HepG2 (cell line): ENCODE measurements around the gene TMEM134. TPM values are rescaled to one million over a fixed set of nuclear protein-coding genes. Genes with fewer than 3 reads are reported as not detected.
A peak's percentile ranks its signal among the peaks of the same experiment; 100 is the strongest.

Experiments used
- FOXK2 ChIP-seq: fragments of 450-650 bp; IDR thresholded peaks from 2 replicates; pipeline ENCODE4 v1.6.1; 2016
- GATAD2A ChIP-seq: IDR thresholded peaks from 2 replicates; pipeline ENCODE4 v1.6.1; 2016
- NFKB2 ChIP-seq: sonication (generic); formaldehyde crosslinking; IDR thresholded peaks from 2 replicates; pipeline ENCODE4 v1.4.0; 2020; ENCODE audit warnings: missing genetic modification reagents, borderline replicate concordance
- PITX1 ChIP-seq: sonication (generic); formaldehyde crosslinking; IDR thresholded peaks from 2 replicates; pipeline ENCODE4 v1.5.1; 2020; ENCODE audit warnings: mild to moderate bottlenecking, missing genetic modification reagents
- ZNF136 ChIP-seq: sonication (generic); formaldehyde crosslinking; IDR thresholded peaks from 2 replicates; pipeline ENCODE4 v1.8.1; 2022; ENCODE audit warnings: low read depth, mild to moderate bottlenecking, moderate library complexity, missing genetic modification reagents
- ZNF44 ChIP-seq: sonication (generic); formaldehyde crosslinking; IDR thresholded peaks from 2 replicates; pipeline ENCODE4 v1.5.1; 2020; ENCODE audit warnings: mild to moderate bottlenecking, missing genetic modification reagents
- ZNF629 ChIP-seq: sonication (generic); formaldehyde crosslinking; conservative IDR thresholded peaks from 2 replicates; pipeline ENCODE4 v1.5.0; 2020; ENCODE audit warnings: missing genetic modification reagents
- ZNF713 ChIP-seq: sonication (generic); formaldehyde crosslinking; IDR thresholded peaks from 2 replicates; pipeline ENCODE4 v1.4.0; 2020; ENCODE audit warnings: mild to moderate bottlenecking, missing genetic modification reagents
- polyA plus RNA-seq, 8 experiments: library from polyadenylated mRNA; depleted of rRNA in 3 of 8; stranded (reverse) in 7 of 8; unstranded in 1 of 8; fragments of >200 nt; fragmentation: Illumina TruSeq in 4 of 8; extraction: Trizol in 4 of 8; gene quantifications; 2 replicates each; pipeline versions ENCODE4 v1.2.1 to v1.2.3, GENCODE V29; 2011 to 2016; ENCODE audit warnings: low read depth in 4 of 8, missing spikeins in 1 of 8, mixed read lengths in 1 of 8; ENCODE audit not compliant: insufficient read depth in 1 of 8
- total RNA-seq, 5 experiments: library from RNA; depleted of rRNA; stranded (reverse); fragments of >200 nt; fragmentation: Illumina TruSeq; extraction: Trizol; gene quantifications; 2 replicates each; pipeline ENCODE4 v1.2.3, GENCODE V29; 2016; ENCODE audit warnings: low read depth in 1 of 5
- TF ChIP-seq, protein P1 (sequence below): sonication (generic); formaldehyde crosslinking; IDR thresholded peaks from 2 replicates; pipeline ENCODE4 v1.4.0; 2020; ENCODE audit warnings: missing genetic modification reagents
- TF ChIP-seq, protein P2 (sequence below): sonication (generic); formaldehyde crosslinking; IDR thresholded peaks from 2 replicates; pipeline ENCODE4 v1.4.0; 2020; ENCODE audit warnings: missing genetic modification reagents, mild to moderate bottlenecking, borderline replicate concordance
- TF ChIP-seq, protein P3 (sequence below): sonication (generic); formaldehyde crosslinking; IDR thresholded peaks from one replicate; pipeline ENCODE4 v1.5.1; 2020; ENCODE audit warnings: mild to moderate bottlenecking, missing genetic modification reagents; ENCODE audit errors: not compliant biosample characterization
- TF ChIP-seq, protein P4 (sequence below): sonication (generic); formaldehyde crosslinking; conservative IDR thresholded peaks from 2 replicates; pipeline ENCODE4 v1.8.0; 2022; ENCODE audit warnings: low read depth, missing genetic modification reagents

Gene TMEM134
- total and polyA plus RNA-seq, 2 of the 13 experiments (the other 11 are each of a cell fraction or from before 2014, with no cell fraction given) = 6.9 to 26.9 TPM

DNA sequence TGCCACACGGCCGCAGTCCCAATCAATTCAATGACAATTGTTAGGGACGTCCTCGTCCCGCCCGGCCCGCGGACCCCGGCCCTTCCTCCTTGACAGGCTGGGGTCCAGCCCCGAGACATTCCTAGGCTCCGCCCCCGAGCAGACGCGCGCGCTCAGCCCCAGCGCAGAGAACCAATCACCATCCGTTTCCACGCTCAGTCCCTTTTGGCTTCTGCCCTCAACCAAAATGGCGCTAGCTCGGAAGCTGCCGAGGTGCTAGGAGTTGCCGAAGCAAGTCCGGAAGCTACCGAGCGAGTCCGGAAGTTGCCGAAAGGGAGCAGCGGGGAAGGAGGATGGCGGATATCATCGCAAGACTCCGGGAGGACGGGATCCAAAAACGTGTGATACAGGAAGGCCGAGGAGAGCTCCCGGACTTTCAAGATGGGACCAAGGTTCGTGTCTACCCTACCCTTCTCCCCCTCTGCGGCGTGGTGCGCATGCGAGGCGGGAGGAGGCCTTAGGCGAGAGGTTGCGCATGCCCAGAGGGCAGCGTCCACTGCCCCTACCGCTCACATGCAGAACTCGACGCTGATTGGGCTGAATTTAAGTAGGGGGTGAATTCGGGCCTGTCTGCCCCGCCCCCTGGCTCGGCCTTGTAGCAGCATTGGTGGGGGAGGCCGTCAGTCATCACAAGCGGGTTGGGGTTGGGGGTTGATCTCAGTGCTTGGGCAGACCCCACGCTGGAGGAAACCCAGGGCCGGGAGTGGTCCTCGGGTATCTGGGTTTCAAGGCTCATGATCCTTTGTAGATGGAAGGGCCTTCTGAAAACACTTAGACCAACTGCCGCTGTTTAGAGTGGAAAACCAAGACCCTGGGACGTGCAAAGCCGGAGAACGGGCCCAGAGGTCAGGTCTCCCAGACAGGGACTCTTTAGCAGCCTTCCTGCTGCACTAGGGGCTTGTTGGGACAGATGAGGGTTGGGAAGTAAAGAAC, 14.1 kb upstream of the TMEM134 start, which contains the start of gene AIP (continued):
- TF ChIP-seq ZNF136 (CRISPR knock-in tag) (peak; percentile 81; the same call in 1 of the 2 replicates), PITX1 (CRISPR knock-in tag) (peak; percentile 73), FOXK2 (no peak), NFKB2 (CRISPR knock-in tag) (peak; percentile 99), GATAD2A (peak; percentile 59; the same call in 1 of the 2 replicates), ZNF629 (CRISPR knock-in tag) (peak; percentile 36; the same call in 1 of the 2 replicates), ZNF713 (CRISPR knock-in tag) (0 out of 2 replicates have a peak, but pooled peaks have one; percentile 69), ZNF44 (CRISPR knock-in tag) (peak; percentile 82)
- TF ChIP-seq, protein P1, sequence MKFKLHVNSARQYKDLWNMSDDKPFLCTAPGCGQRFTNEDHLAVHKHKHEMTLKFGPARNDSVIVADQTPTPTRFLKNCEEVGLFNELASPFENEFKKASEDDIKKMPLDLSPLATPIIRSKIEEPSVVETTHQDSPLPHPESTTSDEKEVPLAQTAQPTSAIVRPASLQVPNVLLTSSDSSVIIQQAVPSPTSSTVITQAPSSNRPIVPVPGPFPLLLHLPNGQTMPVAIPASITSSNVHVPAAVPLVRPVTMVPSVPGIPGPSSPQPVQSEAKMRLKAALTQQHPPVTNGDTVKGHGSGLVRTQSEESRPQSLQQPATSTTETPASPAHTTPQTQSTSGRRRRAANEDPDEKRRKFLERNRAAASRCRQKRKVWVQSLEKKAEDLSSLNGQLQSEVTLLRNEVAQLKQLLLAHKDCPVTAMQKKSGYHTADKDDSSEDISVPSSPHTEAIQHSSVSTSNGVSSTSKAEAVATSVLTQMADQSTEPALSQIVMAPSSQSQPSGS (CRISPR knock-in tag) = peak; percentile 65; the same call in 1 of the 2 replicates
- TF ChIP-seq, protein P2, sequence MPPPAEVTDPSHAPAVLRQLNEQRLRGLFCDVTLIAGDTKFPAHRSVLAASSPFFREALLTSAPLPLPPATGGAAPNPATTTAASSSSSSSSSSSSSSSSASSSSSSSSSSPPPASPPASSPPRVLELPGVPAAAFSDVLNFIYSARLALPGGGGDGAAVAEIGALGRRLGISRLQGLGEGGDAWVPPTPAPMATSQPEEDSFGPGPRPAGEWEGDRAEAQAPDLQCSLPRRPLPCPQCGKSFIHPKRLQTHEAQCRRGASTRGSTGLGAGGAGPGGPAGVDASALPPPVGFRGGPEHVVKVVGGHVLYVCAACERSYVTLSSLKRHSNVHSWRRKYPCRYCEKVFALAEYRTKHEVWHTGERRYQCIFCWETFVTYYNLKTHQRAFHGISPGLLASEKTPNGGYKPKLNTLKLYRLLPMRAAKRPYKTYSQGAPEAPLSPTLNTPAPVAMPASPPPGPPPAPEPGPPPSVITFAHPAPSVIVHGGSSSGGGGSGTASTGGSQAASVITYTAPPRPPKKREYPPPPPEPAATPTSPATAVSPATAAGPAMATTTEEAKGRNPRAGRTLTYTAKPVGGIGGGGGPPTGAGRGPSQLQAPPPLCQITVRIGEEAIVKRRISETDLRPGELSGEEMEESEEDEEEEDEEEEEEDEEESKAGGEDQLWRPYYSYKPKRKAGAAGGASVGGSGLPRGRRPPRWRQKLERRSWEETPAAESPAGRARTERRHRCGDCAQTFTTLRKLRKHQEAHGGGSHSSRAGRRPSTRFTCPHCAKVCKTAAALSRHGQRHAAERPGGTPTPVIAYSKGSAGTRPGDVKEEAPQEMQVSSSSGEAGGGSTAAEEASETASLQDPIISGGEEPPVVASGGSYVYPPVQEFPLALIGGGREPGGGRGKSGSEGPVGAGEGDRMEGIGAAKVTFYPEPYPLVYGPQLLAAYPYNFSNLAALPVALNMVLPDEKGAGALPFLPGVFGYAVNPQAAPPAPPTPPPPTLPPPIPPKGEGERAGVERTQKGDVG (CRISPR knock-in tag) = peak; percentile 95; the same call in 1 of the 2 replicates
- TF ChIP-seq, protein P3, sequence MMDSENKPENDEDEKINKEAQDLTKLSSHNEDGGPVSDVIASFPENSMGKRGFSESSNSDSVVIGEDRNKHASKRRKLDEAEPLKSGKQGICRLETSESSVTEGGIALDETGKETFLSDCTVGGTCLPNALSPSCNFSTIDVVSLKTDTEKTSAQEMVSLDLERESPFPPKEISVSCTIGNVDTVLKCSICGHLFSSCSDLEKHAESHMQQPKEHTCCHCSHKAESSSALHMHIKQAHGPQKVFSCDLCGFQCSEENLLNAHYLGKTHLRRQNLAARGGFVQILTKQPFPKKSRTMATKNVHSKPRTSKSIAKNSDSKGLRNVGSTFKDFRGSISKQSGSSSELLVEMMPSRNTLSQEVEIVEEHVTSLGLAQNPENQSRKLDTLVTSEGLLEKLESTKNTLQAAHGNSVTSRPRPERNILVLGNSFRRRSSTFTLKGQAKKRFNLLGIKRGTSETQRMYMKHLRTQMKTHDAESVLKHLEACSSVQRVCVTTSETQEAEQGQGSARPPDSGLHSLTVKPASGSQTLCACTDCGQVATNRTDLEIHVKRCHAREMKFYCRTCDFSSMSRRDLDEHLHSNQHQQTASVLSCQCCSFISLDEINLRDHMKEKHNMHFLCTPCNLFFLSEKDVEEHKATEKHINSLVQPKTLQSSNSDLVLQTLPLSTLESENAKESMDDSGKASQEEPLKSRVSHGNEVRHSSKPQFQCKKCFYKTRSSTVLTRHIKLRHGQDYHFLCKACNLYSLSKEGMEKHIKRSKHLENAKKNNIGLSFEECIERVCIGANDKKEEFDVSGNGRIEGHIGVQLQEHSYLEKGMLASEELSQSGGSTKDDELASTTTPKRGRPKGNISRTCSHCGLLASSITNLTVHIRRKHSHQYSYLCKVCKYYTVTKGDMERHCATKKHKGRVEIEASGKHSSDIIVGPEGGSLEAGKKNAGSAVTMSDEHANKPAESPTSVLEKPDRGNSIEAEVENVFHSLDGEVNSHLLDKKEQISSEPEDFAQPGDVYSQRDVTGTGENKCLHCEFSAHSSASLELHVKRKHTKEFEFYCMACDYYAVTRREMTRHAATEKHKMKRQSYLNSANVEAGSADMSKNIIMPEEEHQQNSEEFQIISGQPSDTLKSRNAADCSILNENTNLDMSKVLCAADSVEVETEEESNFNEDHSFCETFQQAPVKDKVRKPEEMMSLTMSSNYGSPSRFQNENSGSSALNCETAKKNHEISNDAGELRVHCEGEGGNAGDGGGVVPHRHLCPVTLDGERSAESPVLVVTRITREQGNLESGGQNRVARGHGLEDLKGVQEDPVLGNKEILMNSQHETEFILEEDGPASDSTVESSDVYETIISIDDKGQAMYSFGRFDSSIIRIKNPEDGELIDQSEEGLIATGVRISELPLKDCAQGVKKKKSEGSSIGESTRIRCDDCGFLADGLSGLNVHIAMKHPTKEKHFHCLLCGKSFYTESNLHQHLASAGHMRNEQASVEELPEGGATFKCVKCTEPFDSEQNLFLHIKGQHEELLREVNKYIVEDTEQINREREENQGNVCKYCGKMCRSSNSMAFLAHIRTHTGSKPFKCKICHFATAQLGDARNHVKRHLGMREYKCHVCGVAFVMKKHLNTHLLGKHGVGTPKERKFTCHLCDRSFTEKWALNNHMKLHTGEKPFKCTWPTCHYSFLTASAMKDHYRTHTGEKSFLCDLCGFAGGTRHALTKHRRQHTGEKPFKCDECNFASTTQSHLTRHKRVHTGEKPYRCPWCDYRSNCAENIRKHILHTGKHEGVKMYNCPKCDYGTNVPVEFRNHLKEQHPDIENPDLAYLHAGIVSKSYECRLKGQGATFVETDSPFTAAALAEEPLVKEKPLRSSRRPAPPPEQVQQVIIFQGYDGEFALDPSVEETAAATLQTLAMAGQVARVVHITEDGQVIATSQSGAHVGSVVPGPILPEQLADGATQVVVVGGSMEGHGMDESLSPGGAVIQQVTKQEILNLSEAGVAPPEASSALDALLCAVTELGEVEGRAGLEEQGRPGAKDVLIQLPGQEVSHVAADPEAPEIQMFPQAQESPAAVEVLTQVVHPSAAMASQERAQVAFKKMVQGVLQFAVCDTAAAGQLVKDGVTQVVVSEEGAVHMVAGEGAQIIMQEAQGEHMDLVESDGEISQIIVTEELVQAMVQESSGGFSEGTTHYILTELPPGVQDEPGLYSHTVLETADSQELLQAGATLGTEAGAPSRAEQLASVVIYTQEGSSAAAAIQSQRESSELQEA (CRISPR knock-in tag) = peak; percentile 96
- TF ChIP-seq, protein P4, sequence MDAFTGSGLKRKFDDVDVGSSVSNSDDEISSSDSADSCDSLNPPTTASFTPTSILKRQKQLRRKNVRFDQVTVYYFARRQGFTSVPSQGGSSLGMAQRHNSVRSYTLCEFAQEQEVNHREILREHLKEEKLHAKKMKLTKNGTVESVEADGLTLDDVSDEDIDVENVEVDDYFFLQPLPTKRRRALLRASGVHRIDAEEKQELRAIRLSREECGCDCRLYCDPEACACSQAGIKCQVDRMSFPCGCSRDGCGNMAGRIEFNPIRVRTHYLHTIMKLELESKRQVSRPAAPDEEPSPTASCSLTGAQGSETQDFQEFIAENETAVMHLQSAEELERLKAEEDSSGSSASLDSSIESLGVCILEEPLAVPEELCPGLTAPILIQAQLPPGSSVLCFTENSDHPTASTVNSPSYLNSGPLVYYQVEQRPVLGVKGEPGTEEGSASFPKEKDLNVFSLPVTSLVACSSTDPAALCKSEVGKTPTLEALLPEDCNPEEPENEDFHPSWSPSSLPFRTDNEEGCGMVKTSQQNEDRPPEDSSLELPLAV (CRISPR knock-in tag) = no peak
